ENCODE results near the gene ATP2C2.
"Not testable (repeated sequence)": the region's sequence is repeated elsewhere in the genome, so short reads cannot be mapped to it uniquely, and the experiment has no call there.

The ATP2C2 gene

DNA sequence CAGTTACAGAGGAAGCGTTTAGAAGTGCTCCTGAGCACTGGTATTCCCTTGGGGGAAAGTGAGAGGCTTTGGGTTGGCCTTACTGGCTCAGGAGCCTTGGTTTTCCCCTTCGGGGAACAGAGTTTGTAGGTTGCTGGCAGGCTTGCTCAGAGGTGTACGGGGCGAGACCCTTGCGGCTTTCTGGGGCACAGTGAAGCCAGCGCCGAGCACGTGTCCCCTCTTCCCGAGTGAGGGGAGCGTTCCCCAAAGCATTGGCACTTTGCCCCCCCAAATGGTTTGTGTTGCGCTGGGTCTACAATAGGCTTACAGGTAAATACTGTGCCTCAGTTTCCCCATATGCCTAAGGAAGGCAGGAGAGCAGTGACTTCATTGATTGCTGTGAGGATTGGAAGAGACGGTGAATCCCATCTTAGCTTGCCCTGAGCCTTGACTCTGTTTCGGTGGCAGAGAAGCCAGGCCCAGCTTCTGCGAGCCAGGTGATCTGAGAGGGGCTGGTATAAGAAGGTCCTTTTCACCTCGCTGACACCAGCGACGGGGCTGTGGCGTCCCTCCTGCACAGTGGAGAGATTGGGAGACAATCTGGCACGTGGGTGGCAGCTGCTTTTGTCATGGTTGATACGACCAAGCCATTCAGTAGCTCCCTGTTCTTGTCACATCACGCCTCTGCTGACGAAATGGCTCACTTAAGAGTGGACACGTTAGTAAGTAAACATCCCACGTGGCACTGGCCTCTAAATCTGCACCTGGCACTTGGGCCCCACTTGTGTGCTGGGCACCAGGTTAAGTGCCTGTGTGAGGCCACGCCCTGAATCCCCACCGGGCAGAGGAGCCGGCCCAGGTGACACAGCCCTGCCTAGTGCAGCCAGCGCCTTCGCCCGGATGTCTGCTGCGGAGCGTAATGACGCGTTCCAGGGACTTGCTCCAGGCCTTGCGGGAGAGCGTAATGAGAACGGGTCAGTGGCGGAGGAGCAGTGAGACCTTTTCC, 81.1 kb downstream of the ATP2C2 start:
- no peak for DNase-seq (ENCODE audit: low read depth in 1 of 2, low spot score in 1 of 2)
- no peak overlapping the region for H3K4me3 ChIP-seq (replicated peaks; ENCODE audit: insufficient read depth, low read length)
- TF ChIP-seq GABPA (IDR thresholded peaks at IDR 0.05; ENCODE audit: low read depth) = no peak
- TF ChIP-seq, protein P1, sequence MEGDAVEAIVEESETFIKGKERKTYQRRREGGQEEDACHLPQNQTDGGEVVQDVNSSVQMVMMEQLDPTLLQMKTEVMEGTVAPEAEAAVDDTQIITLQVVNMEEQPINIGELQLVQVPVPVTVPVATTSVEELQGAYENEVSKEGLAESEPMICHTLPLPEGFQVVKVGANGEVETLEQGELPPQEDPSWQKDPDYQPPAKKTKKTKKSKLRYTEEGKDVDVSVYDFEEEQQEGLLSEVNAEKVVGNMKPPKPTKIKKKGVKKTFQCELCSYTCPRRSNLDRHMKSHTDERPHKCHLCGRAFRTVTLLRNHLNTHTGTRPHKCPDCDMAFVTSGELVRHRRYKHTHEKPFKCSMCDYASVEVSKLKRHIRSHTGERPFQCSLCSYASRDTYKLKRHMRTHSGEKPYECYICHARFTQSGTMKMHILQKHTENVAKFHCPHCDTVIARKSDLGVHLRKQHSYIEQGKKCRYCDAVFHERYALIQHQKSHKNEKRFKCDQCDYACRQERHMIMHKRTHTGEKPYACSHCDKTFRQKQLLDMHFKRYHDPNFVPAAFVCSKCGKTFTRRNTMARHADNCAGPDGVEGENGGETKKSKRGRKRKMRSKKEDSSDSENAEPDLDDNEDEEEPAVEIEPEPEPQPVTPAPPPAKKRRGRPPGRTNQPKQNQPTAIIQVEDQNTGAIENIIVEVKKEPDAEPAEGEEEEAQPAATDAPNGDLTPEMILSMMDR (IDR thresholded peaks at IDR 0.05; ENCODE audit: insufficient read depth, low read length) = no peak
- no peak for TF ChIP-seq POLR2AphosphoS5 (IDR thresholded peaks at IDR 0.05; ENCODE audit: low read depth)
- TF ChIP-seq SPI1 (IDR thresholded peaks at IDR 0.05; ENCODE audit: borderline replicate concordance, low read depth) = no peak
- TF ChIP-seq, protein P2, sequence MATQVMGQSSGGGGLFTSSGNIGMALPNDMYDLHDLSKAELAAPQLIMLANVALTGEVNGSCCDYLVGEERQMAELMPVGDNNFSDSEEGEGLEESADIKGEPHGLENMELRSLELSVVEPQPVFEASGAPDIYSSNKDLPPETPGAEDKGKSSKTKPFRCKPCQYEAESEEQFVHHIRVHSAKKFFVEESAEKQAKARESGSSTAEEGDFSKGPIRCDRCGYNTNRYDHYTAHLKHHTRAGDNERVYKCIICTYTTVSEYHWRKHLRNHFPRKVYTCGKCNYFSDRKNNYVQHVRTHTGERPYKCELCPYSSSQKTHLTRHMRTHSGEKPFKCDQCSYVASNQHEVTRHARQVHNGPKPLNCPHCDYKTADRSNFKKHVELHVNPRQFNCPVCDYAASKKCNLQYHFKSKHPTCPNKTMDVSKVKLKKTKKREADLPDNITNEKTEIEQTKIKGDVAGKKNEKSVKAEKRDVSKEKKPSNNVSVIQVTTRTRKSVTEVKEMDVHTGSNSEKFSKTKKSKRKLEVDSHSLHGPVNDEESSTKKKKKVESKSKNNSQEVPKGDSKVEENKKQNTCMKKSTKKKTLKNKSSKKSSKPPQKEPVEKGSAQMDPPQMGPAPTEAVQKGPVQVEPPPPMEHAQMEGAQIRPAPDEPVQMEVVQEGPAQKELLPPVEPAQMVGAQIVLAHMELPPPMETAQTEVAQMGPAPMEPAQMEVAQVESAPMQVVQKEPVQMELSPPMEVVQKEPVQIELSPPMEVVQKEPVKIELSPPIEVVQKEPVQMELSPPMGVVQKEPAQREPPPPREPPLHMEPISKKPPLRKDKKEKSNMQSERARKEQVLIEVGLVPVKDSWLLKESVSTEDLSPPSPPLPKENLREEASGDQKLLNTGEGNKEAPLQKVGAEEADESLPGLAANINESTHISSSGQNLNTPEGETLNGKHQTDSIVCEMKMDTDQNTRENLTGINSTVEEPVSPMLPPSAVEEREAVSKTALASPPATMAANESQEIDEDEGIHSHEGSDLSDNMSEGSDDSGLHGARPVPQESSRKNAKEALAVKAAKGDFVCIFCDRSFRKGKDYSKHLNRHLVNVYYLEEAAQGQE (IDR thresholded peaks at IDR 0.05; ENCODE audit: insufficient replicate concordance, low read depth) = no peak
- H3K27me3 ChIP-seq (ENCODE audit: insufficient read depth, poor library complexity, severe bottlenecking) = peaks cover 4% of the 10 kb centered on the region
- H3K27ac ChIP-seq (replicated peaks) = no peak overlapping the region

- TF ChIP-seq POLR2AphosphoS5 (IDR thresholded peaks at IDR 0.05; ENCODE audit: low read depth) = no peak
- no peak for TF ChIP-seq GABPA (IDR thresholded peaks at IDR 0.05; ENCODE audit: low read depth)
- TF ChIP-seq SPI1 (IDR thresholded peaks at IDR 0.05; ENCODE audit: borderline replicate concordance, low read depth) = no peak
- TF ChIP-seq, protein P1 (IDR thresholded peaks at IDR 0.05; ENCODE audit: insufficient read depth, low read length) = no peak
- TF ChIP-seq, protein P2 (IDR thresholded peaks at IDR 0.05; ENCODE audit: insufficient replicate concordance, low read depth) = no peak
- H3K4me3 ChIP-seq (replicated peaks; ENCODE audit: insufficient read depth, low read length) = no peak overlapping the region
- DNase-seq (ENCODE audit: low read depth in 1 of 2, low spot score in 1 of 2) = no peak
- peaks cover 4% of the 10 kb centered on the region for H3K27me3 ChIP-seq (ENCODE audit: insufficient read depth, poor library complexity, severe bottlenecking)
- no peak overlapping the region for H3K27ac ChIP-seq (replicated peaks)
These were observed 82.0 kb downstream of the ATP2C2 start for GRCh38 chr16:84450176-84450865.

- not testable (repeated sequence) for H3K27ac ChIP-seq (replicated peaks); H3K4me3 ChIP-seq (replicated peaks; ENCODE audit: insufficient read depth, low read length); H3K27me3 ChIP-seq (ENCODE audit: insufficient read depth, poor library complexity, severe bottlenecking); DNase-seq (ENCODE audit: low read depth in 1 of 2, low spot score in 1 of 2)
These were observed 82.8 kb downstream of the ATP2C2 start for GRCh38 chr16:84451010-84451676.

GRCh38 chr16:84451781-84452180, 83.4 kb downstream of the ATP2C2 start:
- TF ChIP-seq, protein P1 (IDR thresholded peaks at IDR 0.05; ENCODE audit: insufficient read depth, low read length) = no peak
- TF ChIP-seq, protein P2 (IDR thresholded peaks at IDR 0.05; ENCODE audit: insufficient replicate concordance, low read depth) = no peak
- TF ChIP-seq GABPA (IDR thresholded peaks at IDR 0.05; ENCODE audit: low read depth) (no peak), SPI1 (IDR thresholded peaks at IDR 0.05; ENCODE audit: borderline replicate concordance, low read depth) (no peak), POLR2AphosphoS5 (IDR thresholded peaks at IDR 0.05; ENCODE audit: low read depth) (no peak)
- no peaks in the 10 kb centered on the region for H3K27me3 ChIP-seq (ENCODE audit: insufficient read depth, poor library complexity, severe bottlenecking)
- no peak overlapping the region for H3K27ac ChIP-seq (replicated peaks)
- no peak overlapping the region for H3K4me3 ChIP-seq (replicated peaks; ENCODE audit: insufficient read depth, low read length)
- DNase-seq (ENCODE audit: low read depth in 1 of 2, low spot score in 1 of 2) = no peak

Data from HL-60 (cell line).